Suprapubic skin (tissue), 4 donors: Measurements from ENCODE around the gene REG4. TPM values are rescaled to one million over a fixed set of nuclear protein-coding genes. Genes with fewer than 3 reads are reported as not detected.

Experiments used
- DNase-seq, 2 donors: peaks; one replicate each; pipeline ENCODE4 v3.0.0-alpha.2; 2019; ENCODE audit warnings: low spot score in 2 of 2
- H3K27ac ChIP-seq: fragments of 200-600 bp; sonication (generic); one replicate; pipeline ENCODE4 v1.5.1; 2019
- H3K27me3 ChIP-seq: fragments of 200-600 bp; sonication (generic); one replicate; pipeline ENCODE4 v1.5.1; 2019
- H3K36me3 ChIP-seq: fragments of 200-600 bp; sonication (generic); one replicate; pipeline ENCODE4 v1.5.1; 2019
- H3K4me1 ChIP-seq: fragments of 200-600 bp; sonication (generic); one replicate; pipeline ENCODE4 v1.5.1; 2019
- H3K4me3 ChIP-seq: fragments of 200-600 bp; sonication (generic); one replicate; pipeline ENCODE4 v1.5.1; 2019; ENCODE audit warnings: mild to moderate bottlenecking
- H3K9me3 ChIP-seq: fragments of 200-600 bp; sonication (generic); one replicate; pipeline ENCODE4 v1.5.1; 2019
- CTCF ChIP-seq, 2 donors: fragments of 200-600 bp in 1 of 2; fragments of 450-650 bp in 1 of 2; sonication (generic) in 1 of 2; IDR thresholded peaks; one replicate each; pipeline ENCODE4 v1.5.1; 2016 to 2019; ENCODE audit warnings: antibody characterized with exemption in 2 of 2, mild to moderate bottlenecking in 1 of 2, moderate library complexity in 1 of 2
- EP300 ChIP-seq: sonication (generic); formaldehyde crosslinking; IDR thresholded peaks from one replicate; pipeline ENCODE4 v1.6.1; 2017; ENCODE audit warnings: antibody characterized with exemption
- POLR2A ChIP-seq, 2 donors: fragments of 450-650 bp; IDR thresholded peaks; one replicate each; pipeline ENCODE4 v1.6.1; 2017; ENCODE audit warnings: antibody characterized with exemption in 2 of 2, mild to moderate bottlenecking in 2 of 2, moderate library complexity in 2 of 2
- POLR2AphosphoS5 ChIP-seq, 3 donors: sonication (generic); formaldehyde crosslinking; IDR thresholded peaks; one replicate each; pipeline ENCODE4 v1.6.1; 2017; ENCODE audit warnings: antibody characterized with exemption in 3 of 3
- WGBS: methylation state at CpG from one replicate; pipeline ENCODE4 v1.1.5; 2018; 5-methylcytosine and 5-hydroxymethylcytosine counted together
- total RNA-seq, 4 donors: library from RNA; depleted of rRNA; stranded (reverse); fragments of >200 nt; gene quantifications; one replicate each; pipeline ENCODE4 v1.1.0, GENCODE V29; 2016

Gene REG4
- total RNA-seq, 4 donors from 2014 or later, result not detected

GRCh38 chr1:119815928-119816327, 4.7 kb upstream of the REG4 start:
- Histone ChIP-seq H3K4me1 (no peaks in the 10 kb centered on the region), H3K4me3 (no peak overlapping the region), H3K27me3 (no peaks in the 10 kb centered on the region), H3K36me3 (no peaks in the 10 kb centered on the region), H3K27ac (no peak overlapping the region), H3K9me3 (no peaks in the 10 kb centered on the region)
- DNase-seq, result no peak
- 75% methylated on average over 7 of the region's 7 CpGs for WGBS
- no peak for TF ChIP-seq POLR2A (IDR thresholded peaks at IDR 0.05)
- TF ChIP-seq POLR2AphosphoS5 (IDR thresholded peaks at IDR 0.05), result no peak
- TF ChIP-seq EP300, result no peak
- TF ChIP-seq CTCF (IDR thresholded peaks at IDR 0.05), result no peak

DNA sequence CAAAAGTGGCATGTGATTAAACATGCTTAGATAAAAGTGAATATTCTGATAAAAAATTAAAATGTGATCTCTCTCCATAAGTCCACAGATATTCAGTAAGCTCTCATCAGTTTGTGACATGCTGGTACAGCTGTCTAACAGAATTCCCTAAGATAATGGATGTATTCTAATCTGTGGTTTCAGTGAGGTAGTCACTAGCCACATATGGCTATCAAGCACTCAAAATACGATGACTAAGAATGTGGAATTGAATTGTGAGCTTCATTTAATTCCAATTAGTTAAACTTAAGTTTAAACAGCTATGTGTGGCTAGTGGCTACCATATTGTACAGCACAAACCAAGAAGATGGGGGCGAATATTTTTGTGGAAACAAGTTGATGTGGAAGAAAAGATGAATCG, 4.1 kb upstream of the REG4 start:
- TF ChIP-seq POLR2A (IDR thresholded peaks at IDR 0.05) (no peak), CTCF (IDR thresholded peaks at IDR 0.05) (no peak), POLR2AphosphoS5 (IDR thresholded peaks at IDR 0.05) (no peak), EP300 (no peak)
- Histone ChIP-seq H3K9me3 (no peaks in the 10 kb centered on the region), H3K36me3 (no peaks in the 10 kb centered on the region), H3K27ac (no peak overlapping the region), H3K4me3 (no peak overlapping the region), H3K27me3 (no peaks in the 10 kb centered on the region), H3K4me1 (no peaks in the 10 kb centered on the region)
- no peak for DNase-seq
- 84% methylated on average over 3 of the region's 3 CpGs for WGBS

- 77% methylated on average over 1 of the region's 1 CpG for WGBS
- TF ChIP-seq POLR2AphosphoS5 (IDR thresholded peaks at IDR 0.05), result no peak
- no peak for TF ChIP-seq POLR2A (IDR thresholded peaks at IDR 0.05)
- TF ChIP-seq CTCF (IDR thresholded peaks at IDR 0.05), result no peak
- H3K4me1 ChIP-seq, result no peaks in the 10 kb centered on the region
Measured at GRCh38 chr1:119814288-119814687, 3.0 kb upstream of the REG4 start.

DNA sequence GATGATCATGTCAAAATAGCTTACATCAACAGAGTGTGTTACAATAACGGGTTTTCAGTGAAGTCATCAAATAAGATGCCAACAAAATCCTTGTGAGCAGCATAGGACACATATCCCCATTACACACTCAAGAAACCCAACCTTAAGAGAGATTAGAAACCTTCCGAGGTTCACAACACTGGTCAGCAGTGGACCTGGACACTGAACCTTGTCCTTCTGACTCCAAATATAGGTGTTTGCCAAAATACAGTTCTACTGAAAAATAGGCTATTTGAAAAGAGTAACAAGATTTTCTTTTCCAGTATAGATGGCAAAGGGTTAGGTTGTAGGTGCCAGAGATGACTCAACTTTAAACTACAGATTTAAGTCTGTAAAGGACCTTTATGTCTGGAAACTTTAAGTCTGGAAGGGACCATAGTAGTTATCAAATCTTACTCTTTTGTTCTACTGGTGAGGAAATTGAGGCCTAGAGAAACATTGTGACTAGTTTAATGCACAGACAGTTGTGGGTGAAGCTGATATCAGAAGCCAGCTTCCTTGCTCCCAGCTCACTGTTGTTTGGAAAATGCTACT, 811 bp upstream of the REG4 start:
- 82% methylated on average over 2 of the region's 2 CpGs for WGBS
- peaks cover 6% of the 10 kb centered on the region for H3K27me3 ChIP-seq
- TF ChIP-seq CTCF (IDR thresholded peaks at IDR 0.05) (no peak), EP300 (no peak), POLR2AphosphoS5 (IDR thresholded peaks at IDR 0.05) (no peak), POLR2A (IDR thresholded peaks at IDR 0.05) (no peak)
- no peak overlapping the region for H3K4me3 ChIP-seq
- no peak for DNase-seq
- H3K36me3 ChIP-seq, result no peaks in the 10 kb centered on the region
- no peaks in the 10 kb centered on the region for H3K9me3 ChIP-seq
- H3K4me1 ChIP-seq, result no peaks in the 10 kb centered on the region
- no peak overlapping the region for H3K27ac ChIP-seq

More at GRCh38 chr1:119814288-119814687, 3.0 kb upstream of the REG4 start:
- Histone ChIP-seq H3K27me3 (no peaks in the 10 kb centered on the region), H3K9me3 (no peaks in the 10 kb centered on the region), H3K4me3 (no peak overlapping the region), H3K27ac (no peak overlapping the region), H3K36me3 (no peaks in the 10 kb centered on the region)
- no peak for DNase-seq

DNA sequence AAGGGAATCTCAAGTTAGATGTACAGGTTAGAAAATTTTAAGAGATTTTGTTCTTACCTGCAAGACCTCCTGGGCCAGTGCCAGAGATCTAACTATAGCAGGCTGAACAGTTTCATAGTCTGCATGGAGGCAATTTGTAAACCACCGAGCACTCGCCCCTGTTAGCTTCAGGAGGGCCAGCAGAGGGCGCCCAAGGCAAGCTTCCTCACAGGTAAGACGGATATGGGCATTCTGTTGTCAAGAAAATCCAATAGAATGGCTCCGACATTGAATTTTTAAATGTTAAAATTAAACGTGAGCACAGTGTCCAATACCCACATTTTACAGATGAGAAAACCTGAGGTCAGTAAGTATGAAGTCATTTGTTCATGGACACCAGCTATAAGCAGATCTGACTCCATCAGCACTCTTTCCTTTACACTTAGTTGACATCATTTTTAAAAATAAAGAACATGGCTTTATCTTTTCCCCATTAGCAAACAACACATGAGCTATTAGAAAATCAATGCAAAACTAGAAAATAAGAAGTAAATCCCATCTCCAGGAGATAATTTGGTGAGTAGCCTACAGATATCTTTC, 2.2 kb downstream of the REG4 start:
- 2% methylated on average over 6 of the region's 6 CpGs for WGBS
- DNase-seq, result peak; percentile 77 to 86

More for the DNA sequence above, 2.2 kb downstream of the REG4 start:
- H3K9me3 ChIP-seq, result no peaks in the 10 kb centered on the region
- no peak overlapping the region for H3K4me3 ChIP-seq
- TF ChIP-seq CTCF (IDR thresholded peaks at IDR 0.05), result peak; percentile 63 to 90
- no peak for TF ChIP-seq POLR2AphosphoS5 (IDR thresholded peaks at IDR 0.05)
- H3K27me3 ChIP-seq, result peaks cover 6% of the 10 kb centered on the region
- no peaks in the 10 kb centered on the region for H3K36me3 ChIP-seq
- no peaks in the 10 kb centered on the region for H3K4me1 ChIP-seq
- no peak overlapping the region for H3K27ac ChIP-seq
